K562 (cell line): ENCODE measurements around the gene SORCS1. TPM values are rescaled to one million over a fixed set of nuclear protein-coding genes. Genes with fewer than 3 reads are reported as not detected.
A peak's percentile ranks its signal among the peaks of the same experiment; 100 is the strongest.

Experiments
- BDP1 ChIP-seq: IDR thresholded peaks from 3 replicates; pipeline ENCODE4 v1.6.1; 2011; ENCODE audit not compliant: insufficient read length, insufficient read depth
- CHD1 ChIP-seq: fragments of 200-600 bp; sonication (generic); IDR thresholded peaks from one replicate; pipeline ENCODE4 v1.6.1; 2012; ENCODE audit warnings: mild to moderate bottlenecking, moderate library complexity, low read length, inconsistent platforms
- DPF2 ChIP-seq: fragments of 450-650 bp; IDR thresholded peaks from 2 replicates; pipeline ENCODE4 v1.6.1; 2016
- HIVEP1 ChIP-seq: fragments of 250-450 bp; sonication (Bioruptor Pico); IDR thresholded peaks from 2 replicates; pipeline ENCODE4 v1.4.0; 2020; ENCODE audit warnings: mild to moderate bottlenecking
- IRF2 ChIP-seq: sonication (generic); formaldehyde crosslinking; IDR thresholded peaks from 2 replicates; pipeline ENCODE4 v1.8.1; 2022; ENCODE audit warnings: mild to moderate bottlenecking, missing genetic modification reagents
- MAFG ChIP-seq: fragments of 450-650 bp; conservative IDR thresholded peaks from 2 replicates; pipeline ENCODE4 v1.6.1; 2016; ENCODE audit warnings: missing genetic modification characterization, missing compliant biosample characterization
- POU5F1 ChIP-seq: fragments of 150-350 bp; IDR thresholded peaks from 2 replicates; pipeline ENCODE4 v1.6.1; 2014; ENCODE audit warnings: borderline replicate concordance, low read length, low read depth, mild to moderate bottlenecking; ENCODE audit not compliant: partially characterized antibody
- TRIM24 ChIP-seq, 2 experiments: fragments of 450-650 bp; IDR thresholded peaks; 2 replicates each; pipeline ENCODE4 v1.6.1; 2016
- ZNF175 ChIP-seq: fragments of 200-800 bp; sonication (Bioruptor generic); IDR thresholded peaks from 2 replicates; pipeline ENCODE4 v1.6.1; 2016; ENCODE audit warnings: low read depth, mild to moderate bottlenecking, missing genetic modification characterization, missing compliant biosample characterization
- polyA plus RNA-seq, 8 experiments: library from polyadenylated mRNA; depleted of rRNA in 4 of 8; stranded (reverse) in 5 of 8; unstranded in 3 of 8; fragments of >200 nt; fragmentation: Nextera tagmentation in 2 of 8; fragmentation: Illumina TruSeq in 1 of 8; extraction: Ambion mirVana in 2 of 8; extraction: Trizol in 1 of 8; gene quantifications; 2 replicates each; pipeline versions ENCODE4 v1.2.1 to v1.2.3, GENCODE V29; 2011 to 2014; ENCODE audit warnings: inconsistent platforms in 1 of 8, missing spikeins in 1 of 8
- total RNA-seq, 7 experiments: library from RNA; depleted of rRNA in 6 of 7; stranded (reverse); fragments of >200 nt in 6 of 7; fragmentation: Illumina TruSeq in 2 of 7; extraction: Trizol in 2 of 7; gene quantifications; 2 replicates each; pipeline versions ENCODE4 v1.2.1 to v1.2.3, GENCODE V29; 2011 to 2021; ENCODE audit warnings: low replicate concordance in 1 of 7
- TF ChIP-seq, protein P1 (sequence below): fragments of 200-600 bp; sonication (generic); IDR thresholded peaks from one replicate; pipeline ENCODE4 v1.6.1; 2012; ENCODE audit warnings: mild to moderate bottlenecking, low read depth, low read length, inconsistent platforms
- TF ChIP-seq, protein P2 (sequence below): fragments of 250-450 bp; sonication (Bioruptor Pico); IDR thresholded peaks from 2 replicates; pipeline ENCODE4 v1.5.0; 2021
- TF ChIP-seq, protein P3 (sequence below): fragments of 250-450 bp; sonication (Bioruptor Pico); IDR thresholded peaks from 2 replicates; pipeline ENCODE4 v1.4.0; 2020; ENCODE audit warnings: mild to moderate bottlenecking

The SORCS1 gene
- total and polyA plus RNA-seq, 9 of the 15 experiments (the other 6 are each of a cell fraction or from before 2014, with no cell fraction given): 1.5 to 3.9 (median 2.7) TPM

DNA sequence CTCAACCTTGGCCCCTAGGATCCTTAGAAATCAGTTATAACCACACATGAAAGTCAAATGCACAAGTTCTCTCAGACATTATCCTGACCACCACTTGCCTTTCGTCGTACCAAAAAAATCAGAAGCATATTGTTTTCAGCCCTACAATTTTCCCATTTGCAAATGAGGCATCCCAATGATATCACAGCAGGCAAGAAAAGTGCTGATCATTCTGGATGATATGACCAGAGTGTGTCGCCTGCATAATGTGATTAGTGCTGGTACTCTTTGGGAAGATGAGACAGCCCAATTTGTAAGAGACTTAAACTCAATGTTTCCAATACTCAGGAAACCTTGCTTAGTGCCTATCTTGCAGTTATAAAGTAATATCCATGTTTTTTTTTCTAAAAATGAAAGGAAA is 168.0 kb downstream of the SORCS1 start (continued):
- TF ChIP-seq, protein P1, sequence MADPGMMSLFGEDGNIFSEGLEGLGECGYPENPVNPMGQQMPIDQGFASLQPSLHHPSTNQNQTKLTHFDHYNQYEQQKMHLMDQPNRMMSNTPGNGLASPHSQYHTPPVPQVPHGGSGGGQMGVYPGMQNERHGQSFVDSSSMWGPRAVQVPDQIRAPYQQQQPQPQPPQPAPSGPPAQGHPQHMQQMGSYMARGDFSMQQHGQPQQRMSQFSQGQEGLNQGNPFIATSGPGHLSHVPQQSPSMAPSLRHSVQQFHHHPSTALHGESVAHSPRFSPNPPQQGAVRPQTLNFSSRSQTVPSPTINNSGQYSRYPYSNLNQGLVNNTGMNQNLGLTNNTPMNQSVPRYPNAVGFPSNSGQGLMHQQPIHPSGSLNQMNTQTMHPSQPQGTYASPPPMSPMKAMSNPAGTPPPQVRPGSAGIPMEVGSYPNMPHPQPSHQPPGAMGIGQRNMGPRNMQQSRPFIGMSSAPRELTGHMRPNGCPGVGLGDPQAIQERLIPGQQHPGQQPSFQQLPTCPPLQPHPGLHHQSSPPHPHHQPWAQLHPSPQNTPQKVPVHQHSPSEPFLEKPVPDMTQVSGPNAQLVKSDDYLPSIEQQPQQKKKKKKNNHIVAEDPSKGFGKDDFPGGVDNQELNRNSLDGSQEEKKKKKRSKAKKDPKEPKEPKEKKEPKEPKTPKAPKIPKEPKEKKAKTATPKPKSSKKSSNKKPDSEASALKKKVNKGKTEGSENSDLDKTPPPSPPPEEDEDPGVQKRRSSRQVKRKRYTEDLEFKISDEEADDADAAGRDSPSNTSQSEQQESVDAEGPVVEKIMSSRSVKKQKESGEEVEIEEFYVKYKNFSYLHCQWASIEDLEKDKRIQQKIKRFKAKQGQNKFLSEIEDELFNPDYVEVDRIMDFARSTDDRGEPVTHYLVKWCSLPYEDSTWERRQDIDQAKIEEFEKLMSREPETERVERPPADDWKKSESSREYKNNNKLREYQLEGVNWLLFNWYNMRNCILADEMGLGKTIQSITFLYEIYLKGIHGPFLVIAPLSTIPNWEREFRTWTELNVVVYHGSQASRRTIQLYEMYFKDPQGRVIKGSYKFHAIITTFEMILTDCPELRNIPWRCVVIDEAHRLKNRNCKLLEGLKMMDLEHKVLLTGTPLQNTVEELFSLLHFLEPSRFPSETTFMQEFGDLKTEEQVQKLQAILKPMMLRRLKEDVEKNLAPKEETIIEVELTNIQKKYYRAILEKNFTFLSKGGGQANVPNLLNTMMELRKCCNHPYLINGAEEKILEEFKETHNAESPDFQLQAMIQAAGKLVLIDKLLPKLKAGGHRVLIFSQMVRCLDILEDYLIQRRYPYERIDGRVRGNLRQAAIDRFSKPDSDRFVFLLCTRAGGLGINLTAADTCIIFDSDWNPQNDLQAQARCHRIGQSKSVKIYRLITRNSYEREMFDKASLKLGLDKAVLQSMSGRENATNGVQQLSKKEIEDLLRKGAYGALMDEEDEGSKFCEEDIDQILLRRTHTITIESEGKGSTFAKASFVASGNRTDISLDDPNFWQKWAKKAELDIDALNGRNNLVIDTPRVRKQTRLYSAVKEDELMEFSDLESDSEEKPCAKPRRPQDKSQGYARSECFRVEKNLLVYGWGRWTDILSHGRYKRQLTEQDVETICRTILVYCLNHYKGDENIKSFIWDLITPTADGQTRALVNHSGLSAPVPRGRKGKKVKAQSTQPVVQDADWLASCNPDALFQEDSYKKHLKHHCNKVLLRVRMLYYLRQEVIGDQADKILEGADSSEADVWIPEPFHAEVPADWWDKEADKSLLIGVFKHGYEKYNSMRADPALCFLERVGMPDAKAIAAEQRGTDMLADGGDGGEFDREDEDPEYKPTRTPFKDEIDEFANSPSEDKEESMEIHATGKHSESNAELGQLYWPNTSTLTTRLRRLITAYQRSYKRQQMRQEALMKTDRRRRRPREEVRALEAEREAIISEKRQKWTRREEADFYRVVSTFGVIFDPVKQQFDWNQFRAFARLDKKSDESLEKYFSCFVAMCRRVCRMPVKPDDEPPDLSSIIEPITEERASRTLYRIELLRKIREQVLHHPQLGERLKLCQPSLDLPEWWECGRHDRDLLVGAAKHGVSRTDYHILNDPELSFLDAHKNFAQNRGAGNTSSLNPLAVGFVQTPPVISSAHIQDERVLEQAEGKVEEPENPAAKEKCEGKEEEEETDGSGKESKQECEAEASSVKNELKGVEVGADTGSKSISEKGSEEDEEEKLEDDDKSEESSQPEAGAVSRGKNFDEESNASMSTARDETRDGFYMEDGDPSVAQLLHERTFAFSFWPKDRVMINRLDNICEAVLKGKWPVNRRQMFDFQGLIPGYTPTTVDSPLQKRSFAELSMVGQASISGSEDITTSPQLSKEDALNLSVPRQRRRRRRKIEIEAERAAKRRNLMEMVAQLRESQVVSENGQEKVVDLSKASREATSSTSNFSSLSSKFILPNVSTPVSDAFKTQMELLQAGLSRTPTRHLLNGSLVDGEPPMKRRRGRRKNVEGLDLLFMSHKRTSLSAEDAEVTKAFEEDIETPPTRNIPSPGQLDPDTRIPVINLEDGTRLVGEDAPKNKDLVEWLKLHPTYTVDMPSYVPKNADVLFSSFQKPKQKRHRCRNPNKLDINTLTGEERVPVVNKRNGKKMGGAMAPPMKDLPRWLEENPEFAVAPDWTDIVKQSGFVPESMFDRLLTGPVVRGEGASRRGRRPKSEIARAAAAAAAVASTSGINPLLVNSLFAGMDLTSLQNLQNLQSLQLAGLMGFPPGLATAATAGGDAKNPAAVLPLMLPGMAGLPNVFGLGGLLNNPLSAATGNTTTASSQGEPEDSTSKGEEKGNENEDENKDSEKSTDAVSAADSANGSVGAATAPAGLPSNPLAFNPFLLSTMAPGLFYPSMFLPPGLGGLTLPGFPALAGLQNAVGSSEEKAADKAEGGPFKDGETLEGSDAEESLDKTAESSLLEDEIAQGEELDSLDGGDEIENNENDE: no peak
- TF ChIP-seq ZNF175 (CRISPR knock-in tag) (no peak), IRF2 (no peak), BDP1 (no peak), DPF2 (peak; percentile 74), TRIM24 (IDR thresholded peaks at IDR 0.05) (no peak), HIVEP1 (no peak), MAFG (tag) (peak; percentile 63), CHD1 (no peak), POU5F1 (no peak)
- TF ChIP-seq, protein P2, sequence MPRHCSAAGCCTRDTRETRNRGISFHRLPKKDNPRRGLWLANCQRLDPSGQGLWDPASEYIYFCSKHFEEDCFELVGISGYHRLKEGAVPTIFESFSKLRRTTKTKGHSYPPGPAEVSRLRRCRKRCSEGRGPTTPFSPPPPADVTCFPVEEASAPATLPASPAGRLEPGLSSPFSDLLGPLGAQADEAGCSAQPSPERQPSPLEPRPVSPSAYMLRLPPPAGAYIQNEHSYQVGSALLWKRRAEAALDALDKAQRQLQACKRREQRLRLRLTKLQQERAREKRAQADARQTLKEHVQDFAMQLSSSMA (CRISPR knock-in tag): no peak
- TF ChIP-seq, protein P3, sequence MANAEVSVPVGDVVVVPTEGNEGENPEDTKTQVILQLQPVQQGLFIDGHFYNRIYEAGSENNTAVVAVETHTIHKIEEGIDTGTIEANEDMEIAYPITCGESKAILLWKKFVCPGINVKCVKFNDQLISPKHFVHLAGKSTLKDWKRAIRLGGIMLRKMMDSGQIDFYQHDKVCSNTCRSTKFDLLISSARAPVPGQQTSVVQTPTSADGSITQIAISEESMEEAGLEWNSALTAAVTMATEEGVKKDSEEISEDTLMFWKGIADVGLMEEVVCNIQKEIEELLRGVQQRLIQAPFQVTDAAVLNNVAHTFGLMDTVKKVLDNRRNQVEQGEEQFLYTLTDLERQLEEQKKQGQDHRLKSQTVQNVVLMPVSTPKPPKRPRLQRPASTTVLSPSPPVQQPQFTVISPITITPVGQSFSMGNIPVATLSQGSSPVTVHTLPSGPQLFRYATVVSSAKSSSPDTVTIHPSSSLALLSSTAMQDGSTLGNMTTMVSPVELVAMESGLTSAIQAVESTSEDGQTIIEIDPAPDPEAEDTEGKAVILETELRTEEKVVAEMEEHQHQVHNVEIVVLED (CRISPR knock-in tag): no peak
